GM08714 (cell line): Measurements from ENCODE around the gene PDE4B.

Experiments used
- H3K4me3 ChIP-seq: fragments of 200-500 bp; sonication (Bioruptor generic); 2 replicates; pipeline ENCODE4 v1.5.1; 2014; ENCODE audit warnings: mild to moderate bottlenecking, low read length, inconsistent platforms
- ZNF274 ChIP-seq: IDR thresholded peaks from 2 replicates; pipeline ENCODE4 v1.6.1; 2012; ENCODE audit warnings: mild to moderate bottlenecking, low read depth, low read length

PDE4B gene

GRCh38 chr1:66375125-66375524 is 582.4 kb downstream of the PDE4B start:
- no peak overlapping the region for H3K4me3 ChIP-seq
- no peak for TF ChIP-seq ZNF274

GRCh38 chr1:66380452-66381212 is 587.9 kb downstream of the PDE4B start:
- H3K4me3 ChIP-seq = no peak overlapping the region
- no peak for TF ChIP-seq ZNF274

- TF ChIP-seq ZNF274 = no peak
- no peak overlapping the region for H3K4me3 ChIP-seq
Measured at GRCh38 chr1:66381621-66382275, 589.1 kb downstream of the PDE4B start.

GRCh38 chr1:66383168-66383567 is 590.5 kb downstream of the PDE4B start:
- no peak overlapping the region for H3K4me3 ChIP-seq
- no peak for TF ChIP-seq ZNF274

- no peak for TF ChIP-seq ZNF274
- no peak overlapping the region for H3K4me3 ChIP-seq
Measured at GRCh38 chr1:66383611-66384010, 590.9 kb downstream of the PDE4B start.

GRCh38 chr1:66384258-66384921 is 591.7 kb downstream of the PDE4B start:
- H3K4me3 ChIP-seq = no peak overlapping the region
- TF ChIP-seq ZNF274 = no peak

- TF ChIP-seq ZNF274 = no peak
- no peak overlapping the region for H3K4me3 ChIP-seq
Measured at GRCh38 chr1:66386712-66387111, 594.0 kb downstream of the PDE4B start.

- no peak for TF ChIP-seq ZNF274
- H3K4me3 ChIP-seq = no peak overlapping the region
Measured at GRCh38 chr1:66388913-66389312, 596.2 kb downstream of the PDE4B start.

GRCh38 chr1:66393586-66394287 is 601.0 kb downstream of the PDE4B start:
- no peak overlapping the region for H3K4me3 ChIP-seq
- no peak for TF ChIP-seq ZNF274

- no peak overlapping the region for H3K4me3 ChIP-seq
- TF ChIP-seq ZNF274 = no peak
Measured at GRCh38 chr1:66394603-66395002, 601.9 kb downstream of the PDE4B start.

- no peak for TF ChIP-seq ZNF274
Measured at GRCh38 chr1:66395202-66396061, 602.7 kb downstream of the PDE4B start.

GRCh38 chr1:66396212-66396890 is 603.7 kb downstream of the PDE4B start:
- no peak for TF ChIP-seq ZNF274
- peak overlapping the region; percentile 46; the same call in 1 of the 2 replicates for H3K4me3 ChIP-seq

More at GRCh38 chr1:66395202-66396061, 602.7 kb downstream of the PDE4B start:
- peak overlapping the region; percentile 12; the same call in 1 of the 2 replicates for H3K4me3 ChIP-seq

GRCh38 chr1:66397192-66397591 is 604.5 kb downstream of the PDE4B start:
- no peak overlapping the region for H3K4me3 ChIP-seq
- TF ChIP-seq ZNF274 = no peak
